ENCODE results near the gene ACSM5.
"Not testable (repeated sequence)": the region's sequence is repeated elsewhere in the genome, so short reads cannot be mapped to it uniquely, and the experiment has no call there.

DNA sequence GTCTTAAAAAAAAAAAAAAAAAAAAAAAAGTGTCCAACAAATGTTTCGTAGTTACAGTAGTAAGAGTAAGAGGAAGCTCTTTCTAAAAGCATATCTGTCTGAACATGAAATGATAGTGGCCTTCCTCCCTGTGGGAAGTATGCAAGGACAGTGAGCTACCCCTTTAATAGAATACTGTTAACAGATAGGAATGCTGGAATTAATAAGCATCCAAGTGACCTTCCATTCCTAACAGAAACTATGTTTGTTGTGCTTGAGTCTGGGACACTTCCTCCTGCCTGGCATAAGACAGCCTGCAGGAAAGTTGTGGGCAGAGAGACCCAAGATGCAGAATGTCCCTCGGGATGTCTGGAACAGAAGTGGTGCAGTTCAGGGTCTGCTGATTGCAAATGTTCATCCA, 29.6 kb downstream of the ACSM5 start:
- TF ChIP-seq IRF2 (CRISPR knock-in tag; IDR thresholded peaks at IDR 0.05; ENCODE audit: borderline replicate concordance, low read depth); ZBTB21 (CRISPR knock-in tag; IDR thresholded peaks at IDR 0.05; ENCODE audit: borderline replicate concordance); NR1H2 (CRISPR knock-in tag; IDR thresholded peaks at IDR 0.05); CBFB (CRISPR knock-in tag; IDR thresholded peaks at IDR 0.05; ENCODE audit: low read depth): not testable (repeated sequence)
- TF ChIP-seq, protein P1, sequence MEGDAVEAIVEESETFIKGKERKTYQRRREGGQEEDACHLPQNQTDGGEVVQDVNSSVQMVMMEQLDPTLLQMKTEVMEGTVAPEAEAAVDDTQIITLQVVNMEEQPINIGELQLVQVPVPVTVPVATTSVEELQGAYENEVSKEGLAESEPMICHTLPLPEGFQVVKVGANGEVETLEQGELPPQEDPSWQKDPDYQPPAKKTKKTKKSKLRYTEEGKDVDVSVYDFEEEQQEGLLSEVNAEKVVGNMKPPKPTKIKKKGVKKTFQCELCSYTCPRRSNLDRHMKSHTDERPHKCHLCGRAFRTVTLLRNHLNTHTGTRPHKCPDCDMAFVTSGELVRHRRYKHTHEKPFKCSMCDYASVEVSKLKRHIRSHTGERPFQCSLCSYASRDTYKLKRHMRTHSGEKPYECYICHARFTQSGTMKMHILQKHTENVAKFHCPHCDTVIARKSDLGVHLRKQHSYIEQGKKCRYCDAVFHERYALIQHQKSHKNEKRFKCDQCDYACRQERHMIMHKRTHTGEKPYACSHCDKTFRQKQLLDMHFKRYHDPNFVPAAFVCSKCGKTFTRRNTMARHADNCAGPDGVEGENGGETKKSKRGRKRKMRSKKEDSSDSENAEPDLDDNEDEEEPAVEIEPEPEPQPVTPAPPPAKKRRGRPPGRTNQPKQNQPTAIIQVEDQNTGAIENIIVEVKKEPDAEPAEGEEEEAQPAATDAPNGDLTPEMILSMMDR (IDR thresholded peaks at IDR 0.05): not testable (repeated sequence)
- TF ChIP-seq, protein P2, sequence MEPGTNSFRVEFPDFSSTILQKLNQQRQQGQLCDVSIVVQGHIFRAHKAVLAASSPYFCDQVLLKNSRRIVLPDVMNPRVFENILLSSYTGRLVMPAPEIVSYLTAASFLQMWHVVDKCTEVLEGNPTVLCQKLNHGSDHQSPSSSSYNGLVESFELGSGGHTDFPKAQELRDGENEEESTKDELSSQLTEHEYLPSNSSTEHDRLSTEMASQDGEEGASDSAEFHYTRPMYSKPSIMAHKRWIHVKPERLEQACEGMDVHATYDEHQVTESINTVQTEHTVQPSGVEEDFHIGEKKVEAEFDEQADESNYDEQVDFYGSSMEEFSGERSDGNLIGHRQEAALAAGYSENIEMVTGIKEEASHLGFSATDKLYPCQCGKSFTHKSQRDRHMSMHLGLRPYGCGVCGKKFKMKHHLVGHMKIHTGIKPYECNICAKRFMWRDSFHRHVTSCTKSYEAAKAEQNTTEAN (CRISPR knock-in tag; IDR thresholded peaks at IDR 0.05): not testable (repeated sequence)
- TF ChIP-seq, protein P3, sequence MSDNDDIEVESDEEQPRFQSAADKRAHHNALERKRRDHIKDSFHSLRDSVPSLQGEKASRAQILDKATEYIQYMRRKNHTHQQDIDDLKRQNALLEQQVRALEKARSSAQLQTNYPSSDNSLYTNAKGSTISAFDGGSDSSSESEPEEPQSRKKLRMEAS (CRISPR knock-in tag; IDR thresholded peaks at IDR 0.05): not testable (repeated sequence)
- TF ChIP-seq, protein P4, sequence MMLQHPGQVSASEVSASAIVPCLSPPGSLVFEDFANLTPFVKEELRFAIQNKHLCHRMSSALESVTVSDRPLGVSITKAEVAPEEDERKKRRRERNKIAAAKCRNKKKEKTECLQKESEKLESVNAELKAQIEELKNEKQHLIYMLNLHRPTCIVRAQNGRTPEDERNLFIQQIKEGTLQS (CRISPR knock-in tag; conservative IDR thresholded peaks at IDR 0.05): not testable (repeated sequence)
- TF ChIP-seq, protein P5, sequence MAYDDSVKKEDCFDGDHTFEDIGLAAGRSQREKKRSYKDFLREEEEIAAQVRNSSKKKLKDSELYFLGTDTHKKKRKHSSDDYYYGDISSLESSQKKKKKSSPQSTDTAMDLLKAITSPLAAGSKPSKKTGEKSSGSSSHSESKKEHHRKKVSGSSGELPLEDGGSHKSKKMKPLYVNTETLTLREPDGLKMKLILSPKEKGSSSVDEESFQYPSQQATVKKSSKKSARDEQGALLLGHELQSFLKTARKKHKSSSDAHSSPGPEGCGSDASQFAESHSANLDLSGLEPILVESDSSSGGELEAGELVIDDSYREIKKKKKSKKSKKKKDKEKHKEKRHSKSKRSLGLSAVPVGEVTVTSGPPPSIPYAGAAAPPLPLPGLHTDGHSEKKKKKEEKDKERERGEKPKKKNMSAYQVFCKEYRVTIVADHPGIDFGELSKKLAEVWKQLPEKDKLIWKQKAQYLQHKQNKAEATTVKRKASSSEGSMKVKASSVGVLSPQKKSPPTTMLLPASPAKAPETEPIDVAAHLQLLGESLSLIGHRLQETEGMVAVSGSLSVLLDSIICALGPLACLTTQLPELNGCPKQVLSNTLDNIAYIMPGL (CRISPR knock-in tag; IDR thresholded peaks at IDR 0.05): not testable (repeated sequence)
- TF ChIP-seq, protein P6, sequence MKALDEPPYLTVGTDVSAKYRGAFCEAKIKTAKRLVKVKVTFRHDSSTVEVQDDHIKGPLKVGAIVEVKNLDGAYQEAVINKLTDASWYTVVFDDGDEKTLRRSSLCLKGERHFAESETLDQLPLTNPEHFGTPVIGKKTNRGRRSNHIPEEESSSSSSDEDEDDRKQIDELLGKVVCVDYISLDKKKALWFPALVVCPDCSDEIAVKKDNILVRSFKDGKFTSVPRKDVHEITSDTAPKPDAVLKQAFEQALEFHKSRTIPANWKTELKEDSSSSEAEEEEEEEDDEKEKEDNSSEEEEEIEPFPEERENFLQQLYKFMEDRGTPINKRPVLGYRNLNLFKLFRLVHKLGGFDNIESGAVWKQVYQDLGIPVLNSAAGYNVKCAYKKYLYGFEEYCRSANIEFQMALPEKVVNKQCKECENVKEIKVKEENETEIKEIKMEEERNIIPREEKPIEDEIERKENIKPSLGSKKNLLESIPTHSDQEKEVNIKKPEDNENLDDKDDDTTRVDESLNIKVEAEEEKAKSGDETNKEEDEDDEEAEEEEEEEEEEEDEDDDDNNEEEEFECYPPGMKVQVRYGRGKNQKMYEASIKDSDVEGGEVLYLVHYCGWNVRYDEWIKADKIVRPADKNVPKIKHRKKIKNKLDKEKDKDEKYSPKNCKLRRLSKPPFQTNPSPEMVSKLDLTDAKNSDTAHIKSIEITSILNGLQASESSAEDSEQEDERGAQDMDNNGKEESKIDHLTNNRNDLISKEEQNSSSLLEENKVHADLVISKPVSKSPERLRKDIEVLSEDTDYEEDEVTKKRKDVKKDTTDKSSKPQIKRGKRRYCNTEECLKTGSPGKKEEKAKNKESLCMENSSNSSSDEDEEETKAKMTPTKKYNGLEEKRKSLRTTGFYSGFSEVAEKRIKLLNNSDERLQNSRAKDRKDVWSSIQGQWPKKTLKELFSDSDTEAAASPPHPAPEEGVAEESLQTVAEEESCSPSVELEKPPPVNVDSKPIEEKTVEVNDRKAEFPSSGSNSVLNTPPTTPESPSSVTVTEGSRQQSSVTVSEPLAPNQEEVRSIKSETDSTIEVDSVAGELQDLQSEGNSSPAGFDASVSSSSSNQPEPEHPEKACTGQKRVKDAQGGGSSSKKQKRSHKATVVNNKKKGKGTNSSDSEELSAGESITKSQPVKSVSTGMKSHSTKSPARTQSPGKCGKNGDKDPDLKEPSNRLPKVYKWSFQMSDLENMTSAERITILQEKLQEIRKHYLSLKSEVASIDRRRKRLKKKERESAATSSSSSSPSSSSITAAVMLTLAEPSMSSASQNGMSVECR (CRISPR knock-in tag; IDR thresholded peaks at IDR 0.05; ENCODE audit: borderline replicate concordance): not testable (repeated sequence)

Measured in WTC11 (cell line).